Measurements from ENCODE around the gene AXIN1.
"Not testable (repeated sequence)": the region's sequence is repeated elsewhere in the genome, so short reads cannot be mapped to it uniquely, and the experiment has no call there.

AXIN1 gene

DNA sequence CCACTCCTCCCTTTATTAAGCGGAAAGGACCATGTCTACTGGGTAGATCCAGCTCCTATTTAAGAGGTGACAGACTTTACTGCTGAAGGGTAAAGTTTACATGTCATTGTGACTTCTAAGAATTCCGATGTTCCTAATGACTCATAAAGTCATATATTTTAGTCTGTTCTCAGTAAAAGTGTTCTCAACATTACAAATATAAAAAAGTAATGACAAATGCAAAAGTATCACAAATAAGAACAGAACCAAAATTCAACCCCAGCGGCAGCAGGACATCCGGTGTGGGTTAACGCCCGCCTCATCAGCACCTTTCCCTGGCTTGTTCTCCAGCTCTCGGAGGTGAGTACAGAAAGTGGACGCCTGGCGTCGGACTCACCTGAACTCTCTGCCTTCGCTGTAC is 6.8 kb downstream of the AXIN1 start:
- H3K27ac ChIP-seq (ENCODE audit: low read length) = no peak overlapping the region
- 0 out of 2 replicates have a peak, but pooled peaks cover 7% of the 10 kb centered on the region for H3K36me3 ChIP-seq (replicated peaks; ENCODE audit: insufficient read depth, low read length)
- H3K4me2 ChIP-seq (ENCODE audit: low read depth, low read length) = no peak overlapping the region
- H3K27me3 ChIP-seq (replicated peaks; ENCODE audit: insufficient read depth, low read length) = no peaks in the 10 kb centered on the region
- DNase-seq = no peak
- no peaks in the 10 kb centered on the region for H3K9me3 ChIP-seq (replicated peaks; ENCODE audit: insufficient read depth, low read length)
- no peak overlapping the region for H3K9ac ChIP-seq (ENCODE audit: low read length)
- no peak overlapping the region for H3K4me3 ChIP-seq (ENCODE audit: low read length)
- TF ChIP-seq EZH2phosphoT487 (IDR thresholded peaks at IDR 0.05; ENCODE audit: low read length) = no peak
- TF ChIP-seq, protein P1, sequence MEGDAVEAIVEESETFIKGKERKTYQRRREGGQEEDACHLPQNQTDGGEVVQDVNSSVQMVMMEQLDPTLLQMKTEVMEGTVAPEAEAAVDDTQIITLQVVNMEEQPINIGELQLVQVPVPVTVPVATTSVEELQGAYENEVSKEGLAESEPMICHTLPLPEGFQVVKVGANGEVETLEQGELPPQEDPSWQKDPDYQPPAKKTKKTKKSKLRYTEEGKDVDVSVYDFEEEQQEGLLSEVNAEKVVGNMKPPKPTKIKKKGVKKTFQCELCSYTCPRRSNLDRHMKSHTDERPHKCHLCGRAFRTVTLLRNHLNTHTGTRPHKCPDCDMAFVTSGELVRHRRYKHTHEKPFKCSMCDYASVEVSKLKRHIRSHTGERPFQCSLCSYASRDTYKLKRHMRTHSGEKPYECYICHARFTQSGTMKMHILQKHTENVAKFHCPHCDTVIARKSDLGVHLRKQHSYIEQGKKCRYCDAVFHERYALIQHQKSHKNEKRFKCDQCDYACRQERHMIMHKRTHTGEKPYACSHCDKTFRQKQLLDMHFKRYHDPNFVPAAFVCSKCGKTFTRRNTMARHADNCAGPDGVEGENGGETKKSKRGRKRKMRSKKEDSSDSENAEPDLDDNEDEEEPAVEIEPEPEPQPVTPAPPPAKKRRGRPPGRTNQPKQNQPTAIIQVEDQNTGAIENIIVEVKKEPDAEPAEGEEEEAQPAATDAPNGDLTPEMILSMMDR (IDR thresholded peaks at IDR 0.05; ENCODE audit: low read length) = no peak
- TF ChIP-seq EZH2 (optimal IDR thresholded peaks at IDR 0.05; ENCODE audit: low read depth, low read length) = no peak
- no peaks in the 10 kb centered on the region for H4K20me1 ChIP-seq (ENCODE audit: insufficient read depth, low read length)
- no peak overlapping the region for H2AFZ ChIP-seq (ENCODE audit: low read length)
- no peaks in the 10 kb centered on the region for H3F3A ChIP-seq (ENCODE audit: insufficient read depth, low read length)
- H3K9me2 ChIP-seq (replicated peaks; ENCODE audit: insufficient read depth, low read length) = no peaks in the 10 kb centered on the region
- H3K79me2 ChIP-seq (ENCODE audit: low read length) = peaks cover 92% of the 10 kb centered on the region
- no peaks in the 10 kb centered on the region; the same call in 1 of the 2 replicates for H3K4me1 ChIP-seq (ENCODE audit: low read length)

DNA sequence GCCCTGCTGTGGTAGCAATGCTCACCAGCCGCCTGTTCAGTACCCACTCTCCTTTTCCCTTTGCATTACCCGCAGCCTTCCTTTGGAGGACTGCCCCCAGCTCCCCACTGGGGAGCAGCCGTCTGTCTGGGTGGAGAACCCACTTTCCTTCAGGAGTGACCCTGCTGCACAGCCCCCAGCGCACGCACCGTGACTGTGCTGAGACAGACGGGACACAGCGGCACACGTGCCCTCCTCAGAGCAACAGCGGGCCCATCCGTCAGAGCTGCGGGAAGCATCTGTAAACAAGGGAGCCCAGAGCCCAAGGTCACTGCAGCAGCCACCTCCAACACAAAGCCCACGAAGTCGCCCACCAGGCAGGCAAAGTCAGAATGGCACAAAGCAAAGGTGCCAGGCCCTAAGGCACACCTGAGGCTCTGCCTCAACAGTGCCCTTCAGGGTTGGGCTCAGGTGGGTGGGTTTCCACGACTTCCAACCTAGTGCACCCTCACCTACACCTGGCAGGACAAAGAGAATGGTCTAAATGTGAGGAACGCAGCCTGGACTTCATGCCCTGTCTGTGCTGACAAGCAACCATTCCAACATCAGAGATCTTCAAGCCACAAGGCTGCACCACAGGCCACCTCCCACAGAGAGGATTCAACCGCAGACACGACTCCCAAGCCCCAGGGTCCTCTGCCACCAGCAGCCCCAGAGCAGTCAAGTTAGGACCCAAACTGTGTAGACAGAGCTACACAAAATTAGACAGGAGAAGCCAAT is 9.9 kb downstream of the AXIN1 start:
- Histone ChIP-seq H3K79me2 (ENCODE audit: low read length) (peaks cover 94% of the 10 kb centered on the region), H3K36me3 (replicated peaks; ENCODE audit: insufficient read depth, low read length) (0 out of 2 replicates have a peak, but pooled peaks cover 3% of the 10 kb centered on the region), H4K20me1 (ENCODE audit: insufficient read depth, low read length) (peaks cover 4% of the 10 kb centered on the region; the same call in 1 of the 2 replicates), H3K9me3 (replicated peaks; ENCODE audit: insufficient read depth, low read length) (no peaks in the 10 kb centered on the region), H3K4me3 (ENCODE audit: low read length) (no peak overlapping the region), H3K27me3 (replicated peaks; ENCODE audit: insufficient read depth, low read length) (no peaks in the 10 kb centered on the region), H3K9me2 (replicated peaks; ENCODE audit: insufficient read depth, low read length) (no peaks in the 10 kb centered on the region), H3F3A (ENCODE audit: insufficient read depth, low read length) (no peaks in the 10 kb centered on the region), H3K27ac (ENCODE audit: low read length) (no peak overlapping the region), H3K4me2 (ENCODE audit: low read depth, low read length) (no peak overlapping the region), H2AFZ (ENCODE audit: low read length) (no peak overlapping the region), H3K4me1 (ENCODE audit: low read length) (no peaks in the 10 kb centered on the region), H3K9ac (ENCODE audit: low read length) (no peak overlapping the region)
- TF ChIP-seq, protein P1 (IDR thresholded peaks at IDR 0.05; ENCODE audit: low read length) = no peak
- TF ChIP-seq EZH2 (optimal IDR thresholded peaks at IDR 0.05; ENCODE audit: low read depth, low read length) = no peak
- TF ChIP-seq EZH2phosphoT487 (IDR thresholded peaks at IDR 0.05; ENCODE audit: low read length) = no peak
- DNase-seq = no peak

DNA sequence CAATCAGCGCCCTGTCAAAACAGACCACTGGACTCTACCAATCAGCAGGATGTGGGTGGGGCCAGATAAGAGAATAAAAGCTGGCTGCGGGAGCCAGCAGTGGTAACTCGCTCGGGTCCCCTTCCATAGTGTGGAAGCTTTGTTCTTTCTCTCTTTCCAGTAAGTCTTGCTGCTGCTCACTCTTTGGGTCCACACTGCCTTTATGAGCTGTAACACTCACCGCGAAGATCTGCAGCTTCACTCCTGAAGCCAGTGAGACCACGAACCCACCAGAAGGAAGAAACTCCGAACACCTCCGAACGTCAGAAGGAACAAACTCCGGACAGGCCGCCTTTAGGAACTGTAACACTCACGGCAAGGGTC is 10.6 kb downstream of the AXIN1 start:
- peaks cover 94% of the 10 kb centered on the region for H3K79me2 ChIP-seq (ENCODE audit: low read length)
- DNase-seq; H3K36me3 ChIP-seq (replicated peaks; ENCODE audit: insufficient read depth, low read length): not testable (repeated sequence)

DNA sequence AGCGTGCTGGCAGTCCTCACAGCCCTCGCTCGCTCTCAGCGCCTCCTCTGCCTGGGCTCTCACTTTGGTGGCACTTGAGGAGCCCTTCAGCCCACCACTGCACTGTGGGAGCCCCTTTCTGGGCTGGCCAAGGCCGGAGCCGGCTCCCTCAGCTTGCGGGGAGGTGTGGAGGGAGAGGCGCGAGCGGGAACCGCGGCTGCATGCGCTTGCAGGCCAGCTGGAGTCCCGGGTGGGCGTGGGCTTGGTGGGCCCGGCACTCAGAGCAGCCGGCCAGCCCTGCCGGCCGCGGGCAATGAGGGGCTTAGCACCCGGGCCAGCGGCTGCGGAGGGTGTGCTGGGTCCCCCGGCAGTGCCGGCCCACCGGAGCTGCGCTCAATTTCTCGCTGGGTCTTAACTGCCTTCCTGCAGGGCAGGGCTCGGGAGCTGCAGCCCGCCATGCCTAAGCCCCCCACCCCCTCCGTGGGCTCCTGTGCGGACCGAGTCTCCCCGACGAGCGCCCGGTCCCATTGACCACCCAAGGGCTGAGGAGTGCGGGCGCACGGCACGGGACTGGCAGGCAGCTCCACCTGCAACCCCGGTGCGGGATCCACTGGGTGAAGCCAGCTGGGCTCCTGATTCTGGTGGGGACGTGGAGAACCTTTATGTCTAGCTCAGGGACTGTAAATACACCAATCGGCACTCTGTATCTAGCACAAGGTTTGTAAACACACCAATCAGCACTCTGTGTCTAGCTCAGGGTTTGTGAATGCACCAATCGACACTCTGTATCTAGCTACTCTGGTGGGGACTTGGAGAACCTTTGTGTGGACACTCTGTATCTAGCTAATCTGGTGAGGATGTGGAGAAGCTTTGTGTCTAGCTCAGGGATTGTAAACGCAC is 11.2 kb downstream of the AXIN1 start:
- not testable (repeated sequence) for H3K9me2 ChIP-seq (replicated peaks; ENCODE audit: insufficient read depth, low read length); H3K27me3 ChIP-seq (replicated peaks; ENCODE audit: insufficient read depth, low read length); H3K4me1 ChIP-seq (ENCODE audit: low read length); H3K27ac ChIP-seq (ENCODE audit: low read length); DNase-seq; H4K20me1 ChIP-seq (ENCODE audit: insufficient read depth, low read length); H3K4me3 ChIP-seq (ENCODE audit: low read length); H3K36me3 ChIP-seq (replicated peaks; ENCODE audit: insufficient read depth, low read length); H2AFZ ChIP-seq (ENCODE audit: low read length); H3K9ac ChIP-seq (ENCODE audit: low read length); H3K9me3 ChIP-seq (replicated peaks; ENCODE audit: insufficient read depth, low read length); H3F3A ChIP-seq (ENCODE audit: insufficient read depth, low read length); H3K4me2 ChIP-seq (ENCODE audit: low read depth, low read length)
- H3K79me2 ChIP-seq (ENCODE audit: low read length) = peaks cover 94% of the 10 kb centered on the region

More for the DNA sequence above, 10.6 kb downstream of the AXIN1 start:
- H4K20me1 ChIP-seq (ENCODE audit: insufficient read depth, low read length); H3K4me2 ChIP-seq (ENCODE audit: low read depth, low read length); H2AFZ ChIP-seq (ENCODE audit: low read length); H3K27ac ChIP-seq (ENCODE audit: low read length); H3K9ac ChIP-seq (ENCODE audit: low read length); H3K9me3 ChIP-seq (replicated peaks; ENCODE audit: insufficient read depth, low read length); H3K4me1 ChIP-seq (ENCODE audit: low read length); H3F3A ChIP-seq (ENCODE audit: insufficient read depth, low read length); H3K9me2 ChIP-seq (replicated peaks; ENCODE audit: insufficient read depth, low read length); H3K27me3 ChIP-seq (replicated peaks; ENCODE audit: insufficient read depth, low read length); H3K4me3 ChIP-seq (ENCODE audit: low read length): not testable (repeated sequence)
